Keratinocyte (primary cell): Measurements from ENCODE around the gene RAPGEF1.

ENCODE experiments used
- CTCF ChIP-seq, 3 experiments: IDR thresholded peaks in 1 of 3; conservative IDR thresholded peaks in 1 of 3; optimal IDR thresholded peaks in 1 of 3; 2 replicates in 2 of 3; 3 replicates in 1 of 3; pipeline versions ENCODE3 to v1.5.1; 2011; ENCODE audit warnings: low read length in 3 of 3, mild to moderate bottlenecking in 3 of 3, moderate library complexity in 2 of 3, control low read depth in 1 of 3, inconsistent platforms in 1 of 3; ENCODE audit not compliant: insufficient read depth in 2 of 3; ENCODE audit errors: extremely low read depth in 1 of 3
- EZH2 ChIP-seq: IDR thresholded peaks from one replicate; pipeline ENCODE4 v1.6.1; 2012; ENCODE audit warnings: inconsistent platforms, mild to moderate bottlenecking, low read length, moderate library complexity

- TF ChIP-seq CTCF (optimal IDR thresholded peaks at IDR 0.05 in 1 of 3, IDR thresholded peaks at IDR 0.05 in 1 of 3, conservative IDR thresholded peaks at IDR 0.05 in 1 of 3; ENCODE audit: extremely low read depth in 1 of 3, insufficient read depth in 2 of 3, low read length in 3 of 3), result no peak
- TF ChIP-seq EZH2, result no peak
Observed at GRCh38 chr9:131735238-131736128, 4.4 kb downstream of the RAPGEF1 start.
